Measurements from ENCODE around the gene ZNF28. TPM values are rescaled to one million over a fixed set of nuclear protein-coding genes. Genes with fewer than 3 reads are reported as not detected.

ZNF28 gene
- total RNA-seq, 1 experiment from 2014 or later = 26.7 TPM

Other genes starting within 250 kb of the ZNF28 start
- gene ZNF83, start 183.3 kb downstream of the ZNF28 start, total RNA-seq (2021) = 32.5 to 36.4 TPM (median 34.1 TPM) in 3 replicates
- 18.0 to 22.4 TPM (median 19.9 TPM) in 3 replicates for gene ZNF611, start 86.6 kb downstream of the ZNF28 start, total RNA-seq (2021)
- 11.7 to 13.4 TPM (median 13.2 TPM) in 3 replicates for gene ZNF600, start 34.8 kb downstream of the ZNF28 start, total RNA-seq (2021)
- gene ZNF468, start 36.0 kb upstream of the ZNF28 start, total RNA-seq (2021) = 26.9 to 32.0 TPM (median 29.5 TPM) in 3 replicates
- 23.7 to 25.4 TPM (median 23.8 TPM) in 3 replicates for gene ZNF320, start 76.0 kb upstream of the ZNF28 start, total RNA-seq (2021)
- 7.6 to 9.8 TPM (median 7.8 TPM) in 3 replicates for gene ZNF888, start 101.8 kb upstream of the ZNF28 start, total RNA-seq (2021)
- gene ZNF816, start 141.2 kb upstream of the ZNF28 start, total RNA-seq (2021) = 10.8 to 15.3 TPM (median 12.4 TPM) in 3 replicates
- gene ERVV-1, start 192.3 kb upstream of the ZNF28 start, total RNA-seq (2021) = not detected in 3 replicates
- 0.26 to 0.46 TPM (median 0.46 TPM) in 3 replicates for gene ERVV-2, start 223.1 kb upstream of the ZNF28 start, total RNA-seq (2021)